Activated naive CD4-positive, alpha-beta T cell treated with anti-CD3 and anti-CD28 coated beads, Interleukin-2, amount 10 ng/mL, durations not matched to agents 7 days and 5 days (primary cell): ENCODE measurements around the gene DDB1.
"Not testable (repeated sequence)": the region's sequence is repeated elsewhere in the genome, so short reads cannot be mapped to it uniquely, and the experiment has no call there.

Source experiments
- CTCF ChIA-PET: fragments of 350-600 bp; sonication (Branson Sonifier 250); formaldehyde crosslinking; loops from one replicate; lab custom pipeline; 2021; ENCODE audit warnings: antibody characterized with exemption; lab: Charles Lee
- DNase-seq: peaks from one replicate; pipeline ENCODE4 v3.0.0-alpha.2; 2020
- H3K27ac Mint-ChIP-seq: one replicate; pipeline ENCODE4 v1.8.0; 2021; ENCODE audit warnings: mild to moderate bottlenecking, moderate library complexity, mixed read lengths
- H3K27me3 Mint-ChIP-seq: one replicate; pipeline ENCODE4 v1.8.0; 2021; ENCODE audit warnings: mild to moderate bottlenecking, mixed read lengths
- H3K36me3 Mint-ChIP-seq: one replicate; pipeline ENCODE4 v1.8.0; 2021; ENCODE audit warnings: mixed read lengths
- H3K4me1 Mint-ChIP-seq: one replicate; pipeline ENCODE4 v1.8.0; 2021; ENCODE audit warnings: mixed read lengths
- H3K4me3 Mint-ChIP-seq: one replicate; pipeline ENCODE4 v1.8.0; 2021; ENCODE audit warnings: mild to moderate bottlenecking, moderate library complexity, mixed read lengths
- H3K9me3 Mint-ChIP-seq: one replicate; pipeline ENCODE4 v1.8.0; 2021; ENCODE audit warnings: mixed read lengths

Gene DDB1

DNA sequence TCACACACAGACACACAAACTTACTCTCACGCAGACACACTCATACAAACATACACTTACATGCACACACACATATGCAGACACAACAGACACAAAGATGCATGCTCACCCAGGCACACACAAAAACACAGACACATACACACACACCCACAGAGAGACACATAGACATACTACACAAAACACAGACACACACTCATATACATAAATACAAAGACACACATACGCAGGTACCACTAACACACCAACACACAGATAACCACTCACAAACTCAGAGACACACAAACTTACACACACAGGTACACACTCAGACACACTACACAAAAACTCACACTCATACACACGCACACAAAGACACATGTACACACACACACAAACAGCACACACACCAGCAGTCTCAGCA, 60.2 kb downstream of the DDB1 start:
- Mint-ChIP-seq H3K36me3 (no peaks in the 10 kb centered on the region), H3K4me1 (no peaks in the 10 kb centered on the region), H3K9me3 (no peaks in the 10 kb centered on the region), H3K27ac (no peak overlapping the region), H3K27me3 (no peaks in the 10 kb centered on the region), H3K4me3 (no peak overlapping the region)
- DNase-seq, result no peak
- CTCF ChIA-PET, result interaction anchor here (1.0 kb wide), 1 partner anchor 18 kb away, joined by 3 read pairs; no protein-coding TSS in a partner anchor

GRCh38 chr11:61270354-61271076, 62.4 kb downstream of the DDB1 start:
- CTCF ChIA-PET, result interaction anchor here (0.6 to 1.7 kb wide), 6 partner anchors 12 to 367 kb away, joined by 3 to 8 read pairs (median 4); partner anchors contain the start of gene VWCE
- H3K27me3 Mint-ChIP-seq, result no peaks in the 10 kb centered on the region

GRCh38 chr11:61268588-61269250, 64.2 kb downstream of the DDB1 start:
- Mint-ChIP-seq H3K36me3 (no peaks in the 10 kb centered on the region), H3K27me3 (no peaks in the 10 kb centered on the region)

More at GRCh38 chr11:61270354-61271076, 62.4 kb downstream of the DDB1 start:
- Mint-ChIP-seq H3K36me3 (no peaks in the 10 kb centered on the region), H3K4me3 (no peak overlapping the region), H3K9me3 (no peaks in the 10 kb centered on the region), H3K27ac (no peak overlapping the region), H3K4me1 (no peaks in the 10 kb centered on the region)
- no peak for DNase-seq

DNA sequence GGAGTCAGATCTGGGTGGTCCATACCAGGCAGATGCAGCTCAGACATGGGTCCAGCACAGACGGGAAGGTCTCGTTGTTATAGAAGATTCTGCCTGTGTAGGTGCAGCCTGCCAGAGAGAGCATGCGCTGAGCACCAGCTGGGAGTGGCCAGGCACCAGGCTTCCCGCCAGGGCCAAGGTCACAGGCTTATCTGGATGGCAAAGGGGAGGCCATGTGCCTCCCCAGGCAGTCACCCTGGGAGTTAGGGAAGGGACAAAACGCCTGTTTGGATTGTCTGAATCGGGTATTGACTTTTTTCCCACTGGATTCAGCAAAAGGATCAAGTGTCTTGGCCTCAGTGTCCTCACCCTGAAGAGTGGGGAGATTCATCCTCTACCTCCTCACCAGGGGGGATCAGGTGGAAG, 65.5 kb downstream of the DDB1 start:
- DNase-seq, result no peak
- Mint-ChIP-seq H3K27me3 (no peaks in the 10 kb centered on the region), H3K27ac (no peak overlapping the region), H3K4me3 (no peak overlapping the region), H3K9me3 (no peaks in the 10 kb centered on the region), H3K4me1 (no peaks in the 10 kb centered on the region), H3K36me3 (no peaks in the 10 kb centered on the region)
- CTCF ChIA-PET, result interaction anchor here (2.0 kb wide), 1 partner anchor 13 kb away, joined by 6 read pairs; no protein-coding TSS in a partner anchor

More at GRCh38 chr11:61268588-61269250, 64.2 kb downstream of the DDB1 start:
- H3K9me3 Mint-ChIP-seq, result no peaks in the 10 kb centered on the region
- no peak overlapping the region for H3K27ac Mint-ChIP-seq
- no peak for DNase-seq
- H3K4me3 Mint-ChIP-seq, result no peak overlapping the region
- H3K4me1 Mint-ChIP-seq, result no peaks in the 10 kb centered on the region
- CTCF ChIA-PET, result interaction anchor here (1.1 to 2.0 kb wide), 3 partner anchors 13 to 68 kb away, joined by 3 to 6 read pairs (median 4); no protein-coding TSS in a partner anchor

- no peak overlapping the region for H3K27ac Mint-ChIP-seq
- H3K9me3 Mint-ChIP-seq, result no peaks in the 10 kb centered on the region
- no peak for DNase-seq
- no peak overlapping the region for H3K4me3 Mint-ChIP-seq
- CTCF ChIA-PET, result interaction anchor here (1.1 to 2.0 kb wide), 2 partner anchors 12 to 13 kb away, joined by 3 to 6 read pairs; no protein-coding TSS in a partner anchor
- no peaks in the 10 kb centered on the region for H3K36me3 Mint-ChIP-seq
- no peaks in the 10 kb centered on the region for H3K4me1 Mint-ChIP-seq
- H3K27me3 Mint-ChIP-seq, result no peaks in the 10 kb centered on the region
These were observed 66.3 kb downstream of the DDB1 start for GRCh38 chr11:61266602-61267001.

GRCh38 chr11:61265357-61265756, 67.5 kb downstream of the DDB1 start:
- Mint-ChIP-seq H3K4me1 (no peaks in the 10 kb centered on the region), H3K36me3 (no peaks in the 10 kb centered on the region), H3K9me3 (no peaks in the 10 kb centered on the region), H3K27me3 (no peaks in the 10 kb centered on the region), H3K27ac (no peak overlapping the region), H3K4me3 (no peak overlapping the region)
- no peak for DNase-seq
- CTCF ChIA-PET, result interaction anchor here (1.1 to 1.2 kb wide), 2 partner anchors 11 to 12 kb away, joined by 3 read pairs; no protein-coding TSS in a partner anchor

GRCh38 chr11:61264795-61265194, 68.1 kb downstream of the DDB1 start:
- no peak for DNase-seq
- Mint-ChIP-seq H3K4me3 (no peak overlapping the region), H3K4me1 (no peaks in the 10 kb centered on the region), H3K9me3 (no peaks in the 10 kb centered on the region), H3K36me3 (no peaks in the 10 kb centered on the region), H3K27me3 (no peaks in the 10 kb centered on the region), H3K27ac (no peak overlapping the region)
- CTCF ChIA-PET, result interaction anchor here (1.2 kb wide), 1 partner anchor 10 kb away, joined by 3 read pairs; no protein-coding TSS in a partner anchor

- Mint-ChIP-seq H3K4me3 (no peak overlapping the region), H3K27ac (no peak overlapping the region), H3K36me3 (no peaks in the 10 kb centered on the region), H3K9me3 (no peaks in the 10 kb centered on the region), H3K27me3 (no peaks in the 10 kb centered on the region), H3K4me1 (no peaks in the 10 kb centered on the region)
- CTCF ChIA-PET, result interaction anchor here (1.2 kb wide), 1 partner anchor 10 kb away, joined by 3 read pairs; no protein-coding TSS in a partner anchor
- no peak for DNase-seq
These were observed 68.5 kb downstream of the DDB1 start for GRCh38 chr11:61264371-61264770.

- H3K4me1 Mint-ChIP-seq, result no peaks in the 10 kb centered on the region
- no peaks in the 10 kb centered on the region for H3K36me3 Mint-ChIP-seq
- CTCF ChIA-PET, result interaction anchor here (0.9 to 1.2 kb wide), 3 partner anchors 11 to 104 kb away, joined by 3 to 4 read pairs (median 4); no protein-coding TSS in a partner anchor
- no peak overlapping the region for H3K4me3 Mint-ChIP-seq
- DNase-seq, result no peak
- no peaks in the 10 kb centered on the region for H3K27me3 Mint-ChIP-seq
- no peak overlapping the region for H3K27ac Mint-ChIP-seq
- no peaks in the 10 kb centered on the region for H3K9me3 Mint-ChIP-seq
These were observed 73.5 kb downstream of the DDB1 start for GRCh38 chr11:61259363-61259762.

GRCh38 chr11:61258546-61258945, 74.4 kb downstream of the DDB1 start:
- Mint-ChIP-seq H3K4me3 (no peak overlapping the region), H3K27me3 (no peaks in the 10 kb centered on the region), H3K36me3 (no peaks in the 10 kb centered on the region), H3K9me3 (no peaks in the 10 kb centered on the region), H3K27ac (no peak overlapping the region), H3K4me1 (no peaks in the 10 kb centered on the region)
- DNase-seq, result no peak
- CTCF ChIA-PET, result interaction anchor here (0.9 to 1.2 kb wide), 2 partner anchors 12 to 105 kb away, joined by 3 to 4 read pairs; no protein-coding TSS in a partner anchor

GRCh38 chr11:61256710-61257482, 76.0 kb downstream of the DDB1 start:
- Mint-ChIP-seq H3K36me3 (no peaks in the 10 kb centered on the region), H3K9me3 (no peaks in the 10 kb centered on the region), H3K4me1 (no peaks in the 10 kb centered on the region), H3K4me3 (no peak overlapping the region), H3K27ac (no peak overlapping the region), H3K27me3 (no peaks in the 10 kb centered on the region)
- CTCF ChIA-PET, result interaction anchor here (1.3 to 2.6 kb wide), 2 partner anchors 36 to 37 kb away, joined by 4 to 10 read pairs; partner anchors contain the start of gene VWCE
- DNase-seq, result no peak

- no peaks in the 10 kb centered on the region for H3K9me3 Mint-ChIP-seq
- CTCF ChIA-PET, result interaction anchor here (0.5 to 5.3 kb wide), 24 partner anchors 9 to 499 kb away, joined by 3 to 65 read pairs (median 3); partner anchors contain the start of genes DDB1, TKFC and VWCE
- H3K27ac Mint-ChIP-seq, result no peak overlapping the region
- H3K4me1 Mint-ChIP-seq, result no peaks in the 10 kb centered on the region
- DNase-seq, result peak; percentile 80
- H3K36me3 Mint-ChIP-seq, result no peaks in the 10 kb centered on the region
- peaks cover 5% of the 10 kb centered on the region for H3K27me3 Mint-ChIP-seq
- H3K4me3 Mint-ChIP-seq, result no peak overlapping the region
These were observed 78.4 kb downstream of the DDB1 start for GRCh38 chr11:61254403-61255025.

DNA sequence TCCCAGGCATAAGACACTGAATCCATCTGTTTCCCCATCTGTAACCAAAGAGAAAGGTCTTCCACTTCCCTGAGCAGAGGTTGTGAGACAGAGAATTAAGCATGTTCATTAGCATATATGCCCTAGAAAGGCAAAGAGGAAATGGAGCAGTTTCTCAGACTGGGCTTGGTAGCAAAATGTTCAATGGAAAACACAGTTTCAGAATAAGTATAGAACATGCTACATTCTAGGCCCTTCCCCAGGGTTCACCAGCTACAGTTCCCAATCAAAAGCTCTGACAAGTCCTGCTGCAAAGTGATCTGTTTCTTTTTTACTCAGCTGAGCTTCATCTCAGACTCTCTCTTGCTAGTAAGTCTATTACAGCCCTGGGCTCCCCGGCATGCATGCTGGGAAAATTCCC, 80.6 kb downstream of the DDB1 start:
- H3K27ac Mint-ChIP-seq, result not testable (repeated sequence)
- CTCF ChIA-PET, result interaction anchor here (0.9 to 5.3 kb wide), 3 partner anchors 42 to 183 kb away, joined by 3 to 65 read pairs (median 21); partner anchors contain the start of gene VWCE

More for the DNA sequence above, 80.6 kb downstream of the DDB1 start:
- H3K9me3 Mint-ChIP-seq, H3K4me3 Mint-ChIP-seq, DNase-seq, H3K4me1 Mint-ChIP-seq, H3K36me3 Mint-ChIP-seq: not testable (repeated sequence)
- peaks cover 16% of the 10 kb centered on the region for H3K27me3 Mint-ChIP-seq
